ENCODE results near the gene CLCA1.

The CLCA1 gene

GRCh38 chr1:86468501-86468977, at the start of gene CLCA1:
CLCA1 (plus strand) TSS chr1:86468927; CDS start chr1:86468972, 45 bp downstream.
- DNase-seq = peak; percentile 4

GRCh38 chr1:86419277-86419903, 49.3 kb upstream of the CLCA1 start:
- no peak for DNase-seq

- no peak for DNase-seq
These were observed 47.0 kb upstream of the CLCA1 start for GRCh38 chr1:86421601-86422280.

GRCh38 chr1:86423473-86423872, 45.3 kb upstream of the CLCA1 start:
- DNase-seq = no peak

GRCh38 chr1:86423873-86424272, 44.9 kb upstream of the CLCA1 start, which contains the start of gene CLCA2:
CLCA2 (plus strand) TSS chr1:86424171; CDS start chr1:86424248, 77 bp downstream.
- no peak for DNase-seq

DNA sequence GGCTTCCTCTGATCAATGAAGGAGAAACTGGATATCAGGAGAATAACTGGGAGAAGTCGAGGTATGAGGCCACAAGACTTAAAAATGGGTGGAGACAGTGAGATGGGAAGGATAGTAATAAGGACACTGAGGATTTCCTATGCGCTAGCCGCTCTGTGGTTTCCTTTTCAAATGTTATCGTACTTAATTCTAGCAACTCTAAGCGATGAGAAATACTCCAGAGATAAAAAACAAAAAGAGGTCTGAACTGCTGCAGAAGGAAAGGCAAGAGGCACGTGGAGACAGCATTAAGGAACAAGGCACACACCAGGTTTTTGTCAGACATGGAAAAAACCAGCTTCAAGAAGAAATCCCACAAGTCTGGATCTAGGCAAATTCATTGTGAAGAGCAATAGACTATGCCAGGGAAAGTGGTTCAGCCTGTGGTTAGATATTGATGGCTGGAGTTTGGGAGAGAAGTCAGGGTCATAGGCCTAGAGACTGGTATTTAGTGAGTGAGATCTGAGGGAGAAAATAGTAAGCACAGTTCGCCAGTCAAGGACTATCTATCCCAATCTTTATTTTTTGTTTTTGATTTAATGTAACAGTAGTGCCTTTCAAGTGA, 39.5 kb upstream of the CLCA1 start:
- no peak for DNase-seq

- no peak for DNase-seq
These were observed 38.9 kb upstream of the CLCA1 start for GRCh38 chr1:86429835-86430234.

- no peak for DNase-seq
These were observed 38.4 kb upstream of the CLCA1 start for GRCh38 chr1:86430376-86430775.

DNA sequence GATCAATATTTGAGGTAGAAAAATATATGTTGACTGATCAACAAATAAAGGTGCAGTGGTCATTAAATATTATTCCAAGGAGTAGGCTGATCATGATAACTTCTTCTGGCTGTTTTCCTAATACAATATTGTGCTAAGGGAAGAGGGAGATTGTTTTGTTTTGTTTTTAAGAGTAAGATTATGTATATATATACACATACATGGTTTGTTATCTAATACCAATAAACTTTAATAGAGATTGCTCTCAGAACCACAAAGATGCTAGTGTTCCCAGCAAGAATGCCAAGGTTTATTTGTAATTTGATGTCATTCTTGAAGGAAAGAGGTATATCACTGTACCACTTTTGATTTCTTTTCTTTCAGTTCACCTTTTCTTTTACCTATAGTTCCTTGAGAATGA, 34.7 kb upstream of the CLCA1 start:
- no peak for DNase-seq

DNA sequence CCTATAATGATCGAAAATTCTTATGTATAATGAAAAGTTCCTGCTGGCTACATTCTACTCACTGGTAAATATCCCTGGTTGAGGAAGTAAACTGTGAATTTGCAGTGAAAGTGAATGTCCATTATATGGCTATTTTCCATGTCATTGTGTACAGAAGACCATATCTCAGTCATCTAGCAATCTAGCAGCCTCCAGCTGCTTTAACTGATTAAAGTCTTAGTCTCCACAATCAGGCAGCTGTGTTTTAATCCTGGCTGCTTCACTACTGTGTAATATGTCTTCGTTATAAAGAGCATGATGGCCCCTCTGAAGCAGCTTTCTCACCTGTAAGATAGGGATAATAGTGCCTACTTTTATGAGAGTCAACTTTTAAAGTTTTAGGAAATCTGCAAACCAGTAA, 33.4 kb upstream of the CLCA1 start:
- DNase-seq = no peak

GRCh38 chr1:86436041-86436440, 32.7 kb upstream of the CLCA1 start:
- DNase-seq = no peak

DNA sequence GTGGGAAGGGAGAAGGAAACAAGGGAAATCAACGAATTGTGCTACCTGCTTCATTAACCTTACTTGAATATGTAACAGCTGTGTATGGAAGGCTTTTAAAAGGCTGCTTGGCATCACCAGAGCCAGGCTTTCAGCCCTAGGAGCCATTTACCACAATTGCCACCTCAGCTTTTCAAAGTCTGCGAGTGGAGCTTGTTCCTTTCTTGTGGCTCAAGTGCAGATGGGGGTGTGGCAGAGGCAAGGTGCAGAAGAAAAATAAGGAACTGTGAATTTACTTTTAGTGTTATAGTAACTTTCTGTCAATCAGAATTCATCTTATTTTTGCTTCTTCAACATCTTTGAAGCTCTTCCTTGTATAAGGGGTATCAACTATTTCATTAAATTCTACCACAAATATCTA, 27.1 kb upstream of the CLCA1 start:
- DNase-seq = no peak

- DNase-seq = no peak
These were observed 26.7 kb upstream of the CLCA1 start for GRCh38 chr1:86441997-86442396.

DNA sequence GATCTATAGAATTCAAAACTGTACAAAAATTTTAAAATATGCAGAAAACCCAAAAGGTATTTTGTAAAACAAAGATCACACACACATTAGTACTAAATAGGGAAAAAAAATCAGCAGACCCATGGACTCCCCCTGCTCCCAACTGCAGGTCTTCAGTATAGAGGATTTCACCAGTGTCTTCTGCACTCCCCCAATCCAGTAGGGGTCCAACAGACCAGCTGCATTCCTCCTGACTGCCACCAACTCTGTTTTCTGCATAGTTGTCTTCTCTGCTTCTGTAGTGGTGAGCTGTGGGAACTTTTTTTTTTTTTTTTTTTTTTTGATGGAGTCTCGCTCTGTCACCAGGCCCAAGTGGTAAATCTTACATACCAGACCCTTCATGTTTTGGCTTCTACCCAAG, 22.8 kb upstream of the CLCA1 start:
- no peak for DNase-seq

DNA sequence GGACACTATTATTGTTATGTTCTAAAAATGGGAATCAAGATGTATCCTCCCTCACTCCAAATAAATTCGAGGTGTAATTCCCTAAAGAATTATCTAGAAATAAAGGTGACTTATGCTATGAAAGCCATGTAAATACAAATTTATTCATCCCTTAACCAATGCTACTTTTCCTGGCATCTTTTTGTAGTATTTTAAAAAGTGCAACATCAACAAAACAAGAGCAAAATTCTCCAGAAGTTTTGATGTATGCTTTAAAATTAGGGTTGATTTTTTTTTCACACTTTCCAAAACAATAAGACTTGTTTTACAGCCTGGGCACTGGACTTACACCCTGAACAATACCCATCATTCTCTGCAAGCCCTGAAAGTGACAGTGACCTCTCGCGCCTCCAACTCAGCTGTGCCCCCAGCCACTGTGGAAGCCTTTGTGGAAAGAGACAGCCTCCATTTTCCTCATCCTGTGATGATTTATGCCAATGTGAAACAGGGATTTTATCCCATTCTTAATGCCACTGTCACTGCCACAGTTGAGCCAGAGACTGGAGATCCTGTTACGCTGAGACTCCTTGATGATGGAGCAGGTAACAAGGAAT, 21.4 kb upstream of the CLCA1 start:
- no peak for DNase-seq

GRCh38 chr1:86448670-86449069, 20.1 kb upstream of the CLCA1 start:
- no peak for DNase-seq

DNA sequence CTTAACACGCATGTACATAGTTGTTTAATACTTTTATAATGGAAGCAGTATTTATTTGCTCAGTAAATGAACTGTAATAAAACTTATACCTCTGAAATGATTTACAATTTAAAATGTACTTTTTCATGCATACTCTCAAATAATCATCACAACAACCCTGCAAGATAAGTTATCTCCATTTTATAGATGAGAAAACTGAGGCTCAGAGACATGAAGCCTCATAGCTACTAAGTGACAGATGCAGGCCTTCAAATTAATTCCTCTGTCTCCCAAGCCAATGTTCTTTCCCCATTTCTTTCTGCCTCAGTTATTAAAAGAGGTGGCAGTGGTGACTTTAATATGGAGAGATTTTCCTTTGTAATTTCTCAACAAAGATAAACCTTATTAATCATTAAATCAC, 19.6 kb upstream of the CLCA1 start:
- DNase-seq = no peak

- no peak for DNase-seq
These were observed 17.9 kb upstream of the CLCA1 start for GRCh38 chr1:86450847-86451246.

GRCh38 chr1:86453664-86454063, 15.1 kb upstream of the CLCA1 start:
- DNase-seq = no peak

DNA sequence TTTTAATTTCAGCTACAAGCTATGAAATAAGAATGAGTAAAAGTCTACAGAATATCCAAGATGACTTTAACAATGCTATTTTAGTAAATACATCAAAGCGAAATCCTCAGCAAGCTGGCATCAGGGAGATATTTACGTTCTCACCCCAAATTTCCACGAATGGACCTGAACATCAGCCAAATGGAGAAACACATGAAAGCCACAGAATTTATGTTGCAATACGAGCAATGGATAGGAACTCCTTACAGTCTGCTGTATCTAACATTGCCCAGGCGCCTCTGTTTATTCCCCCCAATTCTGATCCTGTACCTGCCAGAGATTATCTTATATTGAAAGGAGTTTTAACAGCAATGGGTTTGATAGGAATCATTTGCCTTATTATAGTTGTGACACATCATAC, 13.7 kb upstream of the CLCA1 start:
- DNase-seq = no peak

GRCh38 chr1:86460998-86461397, 7.7 kb upstream of the CLCA1 start:
- no peak for DNase-seq

GRCh38 chr1:86461482-86461881, 7.2 kb upstream of the CLCA1 start:
- DNase-seq = no peak

DNA sequence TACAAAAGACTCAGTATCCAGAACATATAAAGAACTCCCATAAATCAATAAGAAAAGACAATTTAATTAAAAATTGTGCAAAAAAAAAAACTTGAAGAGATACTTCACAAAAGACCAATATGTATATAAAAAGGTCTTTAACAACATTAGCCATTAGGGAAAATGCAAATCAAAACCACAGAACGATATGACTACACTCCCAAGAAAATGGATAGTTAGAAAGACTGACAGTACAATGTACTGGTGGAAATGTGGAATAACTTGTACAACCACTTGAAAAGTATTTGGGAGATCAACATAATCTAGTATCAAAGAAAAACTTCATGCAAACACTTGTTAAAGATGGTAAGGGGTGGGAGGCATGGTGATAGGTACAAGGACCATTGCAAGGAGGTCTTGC, 3.9 kb upstream of the CLCA1 start:
- DNase-seq = no peak

All from NCI-H146 (cell line).